Eye (tissue), 1 donor: ENCODE data around the gene ADARB2.

Source experiments
- DNase-seq: peaks from one replicate; pipeline ENCODE4 v3.0.0-alpha.2; 2015

ADARB2 gene

DNA sequence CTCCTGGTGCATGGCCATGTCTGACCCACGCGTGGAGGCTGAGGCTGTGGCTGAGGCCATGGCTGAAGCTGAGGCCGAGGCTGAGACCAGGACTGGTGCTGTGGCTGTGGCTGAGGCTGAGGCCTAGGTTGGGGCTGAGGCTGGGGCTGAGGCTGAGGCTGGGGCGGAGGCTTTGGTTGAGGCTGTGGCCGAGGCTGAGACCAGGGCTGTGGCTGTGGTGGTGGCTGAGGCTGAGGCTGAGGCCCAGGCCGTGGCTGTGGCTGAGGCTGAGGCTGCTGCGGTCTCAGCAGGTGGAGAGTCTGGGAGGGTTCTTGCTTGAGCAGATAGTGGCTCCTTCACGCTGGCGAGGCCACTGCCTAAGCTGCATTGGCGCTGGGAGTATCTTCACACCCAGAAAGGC lies 604.7 kb downstream of the ADARB2 start:
- DNase-seq, result no peak

DNA sequence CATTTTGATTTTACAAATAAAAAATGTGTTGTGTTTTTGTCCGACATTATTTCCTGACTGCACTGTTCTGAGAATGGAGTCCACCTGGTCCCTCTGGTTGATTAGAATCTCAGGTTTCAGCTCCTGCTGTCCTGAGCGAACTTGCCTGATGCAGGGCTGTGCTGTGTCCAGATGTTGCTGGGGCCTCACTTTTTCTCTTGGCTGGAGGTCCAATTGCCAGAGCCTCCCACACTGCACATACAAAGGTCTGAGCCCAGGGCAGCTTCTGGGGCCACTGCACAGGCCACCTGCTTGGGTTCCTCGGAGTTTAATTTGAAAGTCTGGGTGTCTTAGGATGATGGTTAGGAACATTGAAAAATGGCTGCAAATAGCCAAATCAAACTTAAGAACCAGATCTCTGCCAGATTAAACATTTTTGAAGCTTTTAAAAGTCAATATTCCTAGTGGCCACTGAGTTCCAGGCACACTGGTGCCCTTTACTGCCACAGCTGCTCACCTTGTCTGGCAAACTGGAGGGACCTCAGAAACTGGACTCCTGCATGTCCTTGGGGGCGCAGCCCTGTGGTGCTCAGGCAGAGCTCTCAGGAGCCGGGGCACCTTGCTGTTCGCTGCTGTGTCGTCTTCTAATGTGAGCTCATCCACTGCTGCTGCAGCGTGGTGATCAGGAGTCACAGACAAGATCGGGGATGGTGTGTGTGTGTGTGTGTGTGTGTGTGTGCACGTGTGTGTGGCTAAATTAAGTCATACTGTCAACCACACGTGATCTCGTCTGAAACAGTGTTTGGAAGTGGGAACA lies 606.1 kb downstream of the ADARB2 start:
- no peak for DNase-seq

DNA sequence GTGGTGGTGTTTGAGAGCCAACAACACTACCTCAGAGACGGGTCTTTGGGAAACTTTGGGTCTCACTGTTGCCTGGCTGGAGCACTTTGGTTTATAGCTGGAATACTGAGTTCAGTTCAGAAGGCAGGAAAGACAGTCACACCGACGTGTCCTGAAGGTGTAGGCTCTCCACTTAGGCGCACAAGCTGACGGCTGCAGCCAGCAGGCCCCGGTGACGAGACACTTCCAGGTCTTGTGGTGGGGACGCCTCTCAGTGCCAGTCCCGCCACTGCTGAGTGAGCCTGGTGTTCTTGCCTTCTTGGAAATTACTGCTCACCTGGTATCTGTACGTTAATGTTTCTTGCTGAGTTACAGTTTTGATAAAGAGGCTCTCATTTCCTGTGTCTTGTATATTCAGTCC lies 607.1 kb downstream of the ADARB2 start:
- DNase-seq, result no peak

DNA sequence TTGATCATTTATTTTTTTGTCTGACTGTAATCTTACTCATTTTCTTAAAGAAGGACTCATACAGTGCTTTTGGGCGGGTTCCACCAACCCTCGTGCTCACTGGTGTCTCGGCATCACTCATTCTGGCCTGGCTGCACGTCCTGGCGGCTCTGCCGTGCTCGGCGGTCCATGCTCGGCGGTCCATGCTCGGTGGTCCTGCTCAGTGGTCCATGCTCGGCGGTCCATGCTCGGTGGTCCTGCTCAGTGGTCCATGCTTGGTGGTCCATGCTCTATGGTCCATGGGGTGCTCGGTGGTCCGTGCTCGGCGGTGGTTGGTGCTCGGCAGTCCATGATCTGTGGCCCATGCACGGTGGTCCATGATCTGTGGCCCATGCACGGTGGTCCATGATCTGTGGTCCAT lies 608.7 kb downstream of the ADARB2 start:
- DNase-seq, result no peak

DNA sequence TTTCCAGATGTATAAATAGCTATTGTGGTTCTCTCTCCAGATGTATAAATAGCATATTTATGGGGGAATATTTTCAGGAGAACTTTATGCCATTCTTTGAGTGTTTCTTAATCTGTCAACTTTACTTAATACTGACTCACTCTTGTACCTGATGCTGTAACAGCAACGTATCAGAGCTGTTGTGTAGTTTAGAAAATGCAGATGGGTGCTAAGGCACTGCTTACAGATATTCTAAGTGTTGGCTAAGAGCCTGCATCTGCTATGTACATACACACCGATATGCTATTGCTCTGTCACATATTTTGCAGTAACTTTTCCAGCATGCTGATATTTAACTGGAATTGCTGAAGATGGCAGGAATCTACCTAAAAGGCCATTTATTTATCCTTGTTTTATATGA lies 609.2 kb downstream of the ADARB2 start:
- no peak for DNase-seq

DNA sequence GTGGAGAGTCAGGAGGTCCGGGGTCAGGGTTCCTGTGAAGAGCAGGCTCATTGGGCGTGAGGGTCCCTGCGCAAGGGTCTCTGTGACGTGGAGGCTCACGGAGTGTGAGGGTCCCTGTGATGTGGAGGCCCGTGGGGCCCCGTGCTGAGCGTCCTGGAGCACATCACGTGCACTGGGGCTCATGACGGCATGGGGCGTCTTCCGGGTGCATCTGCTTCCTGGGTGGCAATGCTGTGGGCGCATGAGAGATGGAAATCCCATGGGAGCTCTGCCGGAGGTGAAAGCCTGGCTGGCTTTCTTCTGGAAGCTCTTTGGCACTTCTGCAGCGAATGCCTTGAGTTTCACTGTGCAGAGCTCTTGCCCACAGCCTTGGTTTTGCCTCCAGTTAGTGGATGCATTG lies 609.7 kb downstream of the ADARB2 start:
- no peak for DNase-seq
